ENCODE data around the gene HOXD12. TPM values are rescaled to one million over a fixed set of nuclear protein-coding genes. Genes with fewer than 3 reads are reported as not detected.

HOXD12 gene
- total and polyA plus RNA-seq, 12 donors: not detected

- peaks cover 85 to 100% (median 98%) of the 10 kb centered on the region in 7 donors for H3K27me3 ChIP-seq
- no peak overlapping the region for H3K4me3 ChIP-seq
- TF ChIP-seq CTCF (IDR thresholded peaks at IDR 0.05): no peak
- ATAC-seq (no peak), DNase-seq (no peak)
- peaks cover 0 to 11% (median 0%) of the 10 kb centered on the region in 11 donors for H3K9me3 ChIP-seq
- intact Hi-C loops (cut with DNase I): loop anchor here in 1 of 10 donors (5.0 kb wide), 1 partner anchor 401 kb away; no protein-coding TSS in a partner anchor
- WGBS, 2 donors: 3 to 5% methylated on average over 66 of the region's 66 CpGs
- no peak overlapping the region for H3K27ac ChIP-seq
- peaks cover 0 to 3% (median 0%) of the 10 kb centered on the region in 9 donors for H3K36me3 ChIP-seq
- peaks cover 0 to 71% (median 27%) of the 10 kb centered on the region in 9 donors for H3K4me1 ChIP-seq
Observed at GRCh38 chr2:176082824-176083751, 16.5 kb upstream of the HOXD12 start.

DNA sequence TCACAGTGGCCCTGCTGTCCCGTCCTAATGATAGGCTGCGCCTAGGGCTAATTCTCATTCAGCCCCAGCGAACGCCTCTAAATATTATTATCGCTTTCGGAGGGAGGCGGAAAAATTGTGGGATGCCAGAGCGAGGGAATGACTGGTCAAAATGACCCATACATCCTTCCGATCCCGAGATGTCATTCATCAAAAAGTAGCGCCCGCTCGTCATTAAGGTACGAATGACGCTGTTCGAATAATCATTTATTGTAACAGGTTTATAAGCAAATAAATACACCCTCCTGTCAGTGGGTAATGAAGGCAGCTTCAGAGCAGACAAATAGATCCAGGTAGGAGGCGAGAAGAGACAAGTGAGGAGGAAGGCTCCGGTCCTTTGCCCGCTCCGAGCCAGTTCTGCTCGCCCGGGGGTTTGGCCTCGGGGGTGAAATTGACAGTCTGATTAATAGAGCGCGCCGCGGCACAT, 15.8 kb upstream of the HOXD12 start, which contains the start of gene EVX2:
TSS of gene EVX2 (minus strand) at position 167 of the 466 bp plus-strand sequence. CDS start 186 bp downstream, outside the sequence.
- DNase-seq: no peak

DNA sequence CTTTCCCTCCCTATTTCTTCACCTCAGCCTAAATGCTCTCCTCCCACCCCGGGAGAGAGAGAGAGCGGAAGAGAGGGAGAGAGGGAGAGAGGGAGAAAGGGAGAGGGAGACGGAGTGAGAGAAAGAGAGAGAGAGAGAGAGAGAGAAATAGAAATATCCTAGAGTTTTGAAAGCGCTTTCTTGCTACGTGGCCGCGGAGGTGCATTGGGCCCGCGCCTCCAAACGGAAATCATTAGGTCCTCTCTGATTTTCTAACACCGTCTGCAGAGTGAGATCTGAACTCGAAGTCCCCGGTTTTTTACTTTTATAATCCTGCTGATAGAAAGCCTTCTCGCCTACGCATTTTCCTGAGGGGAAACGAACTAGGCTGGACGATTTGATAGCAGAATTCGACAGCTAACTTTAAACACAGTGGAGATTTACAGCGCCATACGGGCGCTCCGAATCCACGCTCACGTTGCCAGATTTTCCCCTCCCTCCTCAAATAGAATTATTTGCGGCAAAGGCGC, 14.9 kb upstream of the HOXD12 start:
- H3K27me3 ChIP-seq: peaks cover 75 to 100% (median 98%) of the 10 kb centered on the region in 7 donors
- no peak for ATAC-seq
- peaks cover 0 to 3% (median 0%) of the 10 kb centered on the region in 9 donors for H3K36me3 ChIP-seq
- DNase-seq: no peak
- no peak for TF ChIP-seq CTCF (IDR thresholded peaks at IDR 0.05)
- no peak overlapping the region for H3K4me3 ChIP-seq
- H3K27ac ChIP-seq: no peak overlapping the region
- WGBS, 2 donors: 5% methylated on average over 26 of the region's 26 CpGs
- peaks cover 0 to 66% (median 31%) of the 10 kb centered on the region in 9 donors for H3K4me1 ChIP-seq
- peaks cover 0 to 11% (median 0%) of the 10 kb centered on the region in 11 donors for H3K9me3 ChIP-seq
- intact Hi-C loops (cut with DNase I): loop anchor here in 9 of 10 donors (5.0 kb wide), 5 partner anchors 397 to 772 kb away; no protein-coding TSS in a partner anchor

More for the DNA sequence above, 15.8 kb upstream of the HOXD12 start, which contains the start of gene EVX2:
- Histone ChIP-seq H3K4me1 (peaks cover 0 to 75% (median 31%) of the 10 kb centered on the region in 9 donors), H3K9me3 (peaks cover 0 to 11% (median 0%) of the 10 kb centered on the region in 11 donors), H3K4me3 (no peak within 1 kb of the TSS), H3K27ac (no peak within 1 kb of the TSS), H3K36me3 (peaks cover 0 to 3% (median 0%) of the 10 kb centered on the region in 9 donors), H3K27me3 (peaks cover 78 to 100% (median 98%) of the 10 kb centered on the region in 7 donors)
- TF ChIP-seq CTCF (IDR thresholded peaks at IDR 0.05): no peak
- intact Hi-C loops (cut with DNase I): loop anchor here in 1 of 10 donors (5.0 kb wide), 1 partner anchor 402 kb away; no protein-coding TSS in a partner anchor
- WGBS, 2 donors: 7 to 10% methylated on average over 27 of the region's 27 CpGs
- ATAC-seq: no peak

Measured in heart right ventricle (tissue), 16 donors.